CD4-positive, alpha-beta T cell treated with Interleukin-10 for 1 hour (primary cell): ENCODE data around the gene PAX8.
"Not testable (repeated sequence)": the region's sequence is repeated elsewhere in the genome, so short reads cannot be mapped to it uniquely, and the experiment has no call there.

Source experiments
- DNase-seq: peaks from one replicate; pipeline ENCODE4 v3.0.0-alpha.2; 2020

Gene PAX8

GRCh38 chr2:113278742-113279139, at the start of gene PAX8:
TSS of gene PAX8 (minus strand) at chr2:113278921. CDS start at chr2:113278394, 527 bp downstream.
- DNase-seq, result no peak

GRCh38 chr2:113328043-113328442, 49.3 kb upstream of the PAX8 start:
- DNase-seq, result no peak

GRCh38 chr2:113325161-113325731, 46.5 kb upstream of the PAX8 start:
- DNase-seq, result not testable (repeated sequence)

GRCh38 chr2:113324684-113325160, 46.0 kb upstream of the PAX8 start:
- DNase-seq, result peak; percentile 11

- not testable (repeated sequence) for DNase-seq
Measured at GRCh38 chr2:113323129-113323528, 44.4 kb upstream of the PAX8 start.

- not testable (repeated sequence) for DNase-seq
Measured at GRCh38 chr2:113320106-113320505, 41.4 kb upstream of the PAX8 start.

- not testable (repeated sequence) for DNase-seq
Measured at GRCh38 chr2:113318941-113319340, 40.2 kb upstream of the PAX8 start.

GRCh38 chr2:113316085-113316484, 37.4 kb upstream of the PAX8 start:
- DNase-seq, result no peak

GRCh38 chr2:113314663-113315062, 35.9 kb upstream of the PAX8 start:
- not testable (repeated sequence) for DNase-seq

GRCh38 chr2:113314176-113314575, 35.5 kb upstream of the PAX8 start:
- not testable (repeated sequence) for DNase-seq

- not testable (repeated sequence) for DNase-seq
Measured at GRCh38 chr2:113311781-113312180, 33.1 kb upstream of the PAX8 start.

- DNase-seq, result not testable (repeated sequence)
Measured at GRCh38 chr2:113311191-113311590, 32.5 kb upstream of the PAX8 start.

GRCh38 chr2:113309655-113310387, 31.1 kb upstream of the PAX8 start:
- no peak for DNase-seq

- not testable (repeated sequence) for DNase-seq
Measured at GRCh38 chr2:113308784-113309183, 30.1 kb upstream of the PAX8 start.

GRCh38 chr2:113306207-113306606, 27.5 kb upstream of the PAX8 start:
- DNase-seq, result not testable (repeated sequence)

GRCh38 chr2:113305749-113306148, 27.0 kb upstream of the PAX8 start:
- not testable (repeated sequence) for DNase-seq

GRCh38 chr2:113305146-113305545, 26.4 kb upstream of the PAX8 start:
- no peak for DNase-seq

- no peak for DNase-seq
Measured at GRCh38 chr2:113304702-113305101, 26.0 kb upstream of the PAX8 start.

GRCh38 chr2:113302216-113302980, 23.7 kb upstream of the PAX8 start:
- DNase-seq, result not testable (repeated sequence)

- no peak for DNase-seq
Measured at GRCh38 chr2:113300281-113300680, 21.6 kb upstream of the PAX8 start.

GRCh38 chr2:113298176-113298575, 19.5 kb upstream of the PAX8 start:
- DNase-seq, result no peak

- peak; percentile 39 for DNase-seq
Measured at GRCh38 chr2:113297590-113297989, 18.9 kb upstream of the PAX8 start.

GRCh38 chr2:113291191-113291590, 12.5 kb upstream of the PAX8 start:
- no peak for DNase-seq
